NT2/D1 (cell line): Measurements from ENCODE around the gene GRAMD2B.

Source experiments
- DNase-seq: peaks from one replicate; pipeline ENCODE4 v3.0.0-alpha.2; 2011; ENCODE audit warnings: low read depth, low spot score
- H3K27me3 ChIP-seq: 2 replicates; pipeline ENCODE4 v1.6.0; 2011; ENCODE audit warnings: mild to moderate bottlenecking; ENCODE audit not compliant: insufficient read length, insufficient read depth
- H3K36me3 ChIP-seq: 2 replicates; pipeline ENCODE4 v1.6.1; 2011; ENCODE audit warnings: mild to moderate bottlenecking, low read length, mixed read lengths; ENCODE audit not compliant: insufficient read depth, insufficient read length
- H3K4me1 ChIP-seq: 2 replicates; pipeline ENCODE4 v1.5.1; 2011; ENCODE audit not compliant: insufficient read depth, insufficient read length
- H3K4me3 ChIP-seq: 2 replicates; pipeline ENCODE4 v1.5.1; 2011; ENCODE audit warnings: low read depth; ENCODE audit not compliant: insufficient read length
- H3K9ac ChIP-seq: 2 replicates; pipeline ENCODE4 v1.6.0; 2011; ENCODE audit warnings: low read depth; ENCODE audit not compliant: insufficient read length
- H3K9me3 ChIP-seq: 2 replicates; pipeline ENCODE4 v1.5.1; 2011; ENCODE audit warnings: mild to moderate bottlenecking, low read length; ENCODE audit not compliant: insufficient read depth
- SUZ12 ChIP-seq: IDR thresholded peaks from 2 replicates; pipeline ENCODE4 v1.6.1; 2011; ENCODE audit not compliant: insufficient read length, insufficient read depth; ENCODE audit errors: extremely low read depth
- YY1 ChIP-seq: IDR thresholded peaks from 2 replicates; pipeline ENCODE4 v1.6.1; 2011; ENCODE audit not compliant: insufficient read length, insufficient read depth
- ZNF274 ChIP-seq: IDR thresholded peaks from 2 replicates; pipeline ENCODE4 v1.6.1; 2011; ENCODE audit warnings: mild to moderate bottlenecking, low read depth, low read length

GRAMD2B gene

GRCh38 chr5:126490167-126490940, 67.1 kb downstream of the GRAMD2B start:
- peaks cover 7% of the 10 kb centered on the region for H3K36me3 ChIP-seq
- TF ChIP-seq SUZ12 (no peak), YY1 (no peak), ZNF274 (no peak)
- H3K4me1 ChIP-seq: no peaks in the 10 kb centered on the region
- no peaks in the 10 kb centered on the region for H3K27me3 ChIP-seq
- no peak overlapping the region for H3K4me3 ChIP-seq
- no peak overlapping the region for H3K9ac ChIP-seq
- H3K9me3 ChIP-seq: no peaks in the 10 kb centered on the region
- DNase-seq: peak; percentile 33

DNA sequence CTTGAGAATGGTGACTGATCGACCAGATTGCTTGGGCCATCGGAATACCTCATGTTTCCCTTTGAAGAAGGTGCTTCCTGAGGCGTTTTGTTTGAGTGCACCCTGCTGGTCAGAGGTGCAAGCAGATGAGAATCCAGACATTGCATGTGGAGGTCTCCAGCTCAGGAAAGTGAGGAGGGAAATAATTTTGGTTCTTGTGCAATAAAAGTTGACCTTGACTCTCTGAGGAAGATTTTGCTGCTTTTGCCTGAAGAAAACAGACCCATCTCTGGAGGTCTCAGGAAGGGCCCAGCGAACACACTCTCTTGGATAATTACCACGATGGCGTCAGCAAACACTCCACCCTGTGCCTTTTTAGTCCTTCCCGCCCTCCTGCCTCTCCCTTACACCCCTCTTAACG, 69.7 kb downstream of the GRAMD2B start:
- H3K9ac ChIP-seq: no peak overlapping the region
- H3K4me1 ChIP-seq: no peaks in the 10 kb centered on the region
- no peaks in the 10 kb centered on the region for H3K9me3 ChIP-seq
- H3K36me3 ChIP-seq: no peaks in the 10 kb centered on the region
- DNase-seq: no peak
- no peak overlapping the region for H3K4me3 ChIP-seq
- no peaks in the 10 kb centered on the region for H3K27me3 ChIP-seq
- TF ChIP-seq SUZ12: no peak
- TF ChIP-seq ZNF274: no peak
- TF ChIP-seq YY1: no peak

GRCh38 chr5:126494393-126494792, 71.2 kb downstream of the GRAMD2B start:
- H3K36me3 ChIP-seq: no peaks in the 10 kb centered on the region
- no peaks in the 10 kb centered on the region for H3K9me3 ChIP-seq
- H3K9ac ChIP-seq: no peak overlapping the region
- TF ChIP-seq SUZ12 (no peak), YY1 (no peak), ZNF274 (no peak)
- no peaks in the 10 kb centered on the region for H3K4me1 ChIP-seq
- no peak for DNase-seq
- no peaks in the 10 kb centered on the region for H3K27me3 ChIP-seq
- no peak overlapping the region for H3K4me3 ChIP-seq

DNA sequence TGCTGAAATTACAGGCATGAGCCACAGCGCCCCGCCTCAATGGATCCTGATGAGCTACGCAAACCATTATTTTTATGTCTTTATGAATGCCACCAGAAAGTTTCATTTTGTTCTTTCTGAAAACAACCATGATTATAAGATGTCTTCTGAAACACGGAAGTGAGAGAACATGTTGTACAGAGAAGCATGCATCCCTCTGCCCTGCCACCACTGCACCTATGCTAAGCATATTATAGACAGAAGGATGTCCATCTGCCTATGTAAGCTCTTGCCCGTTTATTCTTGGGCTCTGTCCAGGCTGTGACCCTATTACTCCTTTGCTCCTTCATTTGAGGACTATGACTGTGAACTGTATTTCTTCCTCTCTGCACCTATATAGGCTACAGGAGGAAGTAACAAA, 74.3 kb downstream of the GRAMD2B start:
- no peaks in the 10 kb centered on the region for H3K36me3 ChIP-seq
- H3K4me3 ChIP-seq: no peak overlapping the region
- no peak for TF ChIP-seq SUZ12
- H3K9me3 ChIP-seq: no peaks in the 10 kb centered on the region
- no peak for DNase-seq
- H3K9ac ChIP-seq: no peak overlapping the region
- no peaks in the 10 kb centered on the region for H3K4me1 ChIP-seq
- H3K27me3 ChIP-seq: no peaks in the 10 kb centered on the region

GRCh38 chr5:126499278-126499677, 76.1 kb downstream of the GRAMD2B start:
- TF ChIP-seq ZNF274 (no peak), SUZ12 (no peak), YY1 (no peak)
- DNase-seq: no peak
- no peaks in the 10 kb centered on the region for H3K36me3 ChIP-seq
- no peak overlapping the region for H3K4me3 ChIP-seq
- no peaks in the 10 kb centered on the region for H3K9me3 ChIP-seq
- no peaks in the 10 kb centered on the region for H3K4me1 ChIP-seq
- no peaks in the 10 kb centered on the region for H3K27me3 ChIP-seq
- H3K9ac ChIP-seq: no peak overlapping the region

DNA sequence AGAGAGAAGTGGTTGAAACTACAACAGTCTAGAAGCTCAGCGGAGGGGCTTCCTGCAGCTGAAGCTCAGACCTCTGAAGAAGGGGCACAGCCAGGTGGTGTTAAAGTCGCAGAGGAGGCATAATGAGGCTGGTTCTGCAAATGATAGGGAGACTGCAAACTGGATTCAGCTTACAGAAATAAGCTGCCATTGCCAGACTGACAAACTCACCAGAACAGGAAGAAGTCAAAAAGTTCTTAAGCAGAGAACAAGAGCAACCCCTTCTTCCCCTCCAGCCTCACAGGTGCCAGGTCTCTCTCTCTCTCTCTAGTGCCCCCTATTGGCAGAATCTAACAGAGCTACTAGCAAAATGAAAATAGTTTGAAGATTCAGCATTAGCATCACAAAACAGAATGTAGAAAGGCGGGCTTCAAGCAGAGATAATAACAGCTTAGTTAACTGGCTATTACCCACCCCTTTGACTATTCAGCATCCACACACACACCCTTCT, 76.7 kb downstream of the GRAMD2B start:
- DNase-seq: peak; percentile 25
- H3K9ac ChIP-seq: no peak overlapping the region
- no peak overlapping the region for H3K4me3 ChIP-seq
- no peaks in the 10 kb centered on the region for H3K36me3 ChIP-seq
- no peaks in the 10 kb centered on the region for H3K9me3 ChIP-seq
- no peaks in the 10 kb centered on the region for H3K27me3 ChIP-seq
- TF ChIP-seq SUZ12 (no peak), ZNF274 (no peak), YY1 (no peak)
- H3K4me1 ChIP-seq: no peaks in the 10 kb centered on the region

DNA sequence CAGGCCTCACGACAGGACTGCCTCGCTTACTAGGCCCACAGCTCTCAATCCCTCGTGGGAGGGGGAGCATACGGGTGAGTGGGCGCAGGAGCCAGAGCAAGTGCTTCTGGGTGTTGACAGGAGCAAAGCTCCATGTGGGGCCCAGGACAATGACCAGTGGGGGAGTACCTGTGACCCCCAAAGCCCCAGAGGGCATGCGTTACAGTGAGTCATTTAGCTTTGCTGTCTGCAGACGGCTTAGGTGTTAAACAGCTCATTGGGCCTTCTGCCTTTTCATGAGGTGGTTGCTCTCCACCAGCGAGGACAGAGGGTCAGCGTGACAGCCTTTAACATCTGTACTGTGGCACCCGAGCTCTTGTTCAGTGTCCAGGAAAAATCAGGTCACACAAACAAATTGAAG, 78.2 kb downstream of the GRAMD2B start:
- peak overlapping the region; percentile 10 for H3K9ac ChIP-seq
- H3K9me3 ChIP-seq: no peaks in the 10 kb centered on the region
- TF ChIP-seq ZNF274: no peak
- no peak for TF ChIP-seq SUZ12
- TF ChIP-seq YY1: no peak
- no peaks in the 10 kb centered on the region for H3K4me1 ChIP-seq
- no peak for DNase-seq
- no peaks in the 10 kb centered on the region for H3K27me3 ChIP-seq
- H3K36me3 ChIP-seq: no peaks in the 10 kb centered on the region
- no peak overlapping the region for H3K4me3 ChIP-seq

GRCh38 chr5:126503602-126504104, 80.4 kb downstream of the GRAMD2B start:
- no peak overlapping the region for H3K9ac ChIP-seq
- no peaks in the 10 kb centered on the region for H3K9me3 ChIP-seq
- no peaks in the 10 kb centered on the region for H3K36me3 ChIP-seq
- no peaks in the 10 kb centered on the region for H3K27me3 ChIP-seq
- H3K4me3 ChIP-seq: no peak overlapping the region
- TF ChIP-seq SUZ12 (no peak), YY1 (no peak), ZNF274 (no peak)
- DNase-seq: no peak
- no peaks in the 10 kb centered on the region for H3K4me1 ChIP-seq
